GM21526 (cell line): Measurements from ENCODE around the gene APOL2.
"Not testable (repeated sequence)": the region's sequence is repeated elsewhere in the genome, so short reads cannot be mapped to it uniquely, and the experiment has no call there.

Experiments
- ATAC-seq: cut with Tn5 transposase; IDR thresholded peaks from one replicate; pipeline ENCODE4 v1.9.1; 2021; ENCODE audit warnings: moderate library complexity; ENCODE audit not compliant: unreplicated experiment, low FRiP score

APOL2 gene

GRCh38 chr22:36239401-36240171 lies at the start of gene APOL2:
Gene APOL2, minus strand, starts transcription at chr22:36239527. Its CDS starts 6,365 bp downstream, at chr22:36233162.
- peak; percentile 84 for ATAC-seq

DNA sequence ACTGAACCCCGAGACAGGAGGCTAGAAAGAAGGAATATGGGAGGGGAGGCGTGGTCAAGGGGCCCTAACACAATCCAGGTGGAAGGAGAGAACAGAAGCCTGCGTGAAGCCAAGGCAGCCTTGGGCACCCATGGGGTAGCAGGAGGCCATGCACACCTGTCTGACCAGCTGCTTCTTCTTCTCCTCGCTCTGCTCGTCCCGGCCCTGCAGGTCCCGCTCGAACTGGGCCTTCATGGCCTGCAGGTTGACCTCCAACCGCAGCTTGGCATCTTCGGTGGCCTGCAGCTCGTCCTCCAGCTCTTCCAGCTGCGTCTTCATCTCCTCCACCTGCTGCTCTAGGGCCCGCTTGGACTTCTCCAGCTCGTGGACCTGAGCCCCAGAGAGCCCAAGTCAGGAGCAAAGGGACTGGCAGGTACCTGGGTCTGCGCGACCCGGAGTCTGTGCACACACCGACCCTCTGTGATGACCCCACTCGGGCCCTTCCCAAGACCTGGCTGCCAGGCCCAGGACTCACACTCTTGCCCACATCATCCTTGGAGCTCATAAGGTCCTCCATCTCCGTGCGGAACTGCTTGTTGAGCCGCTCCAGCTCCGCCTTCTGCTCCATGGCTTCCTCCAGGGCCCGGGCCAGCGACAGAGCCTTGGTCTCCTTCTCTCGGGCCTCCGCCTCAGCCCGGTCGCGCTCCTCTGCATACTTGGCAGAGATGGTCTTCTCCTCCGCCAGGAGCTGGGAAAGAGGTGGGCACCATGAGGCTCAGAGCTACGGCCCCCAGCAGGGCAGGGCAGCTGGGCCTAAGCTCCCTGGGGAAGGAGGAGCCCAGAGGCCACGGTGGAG lies 49.5 kb upstream of the APOL2 start:
- ATAC-seq: no peak

DNA sequence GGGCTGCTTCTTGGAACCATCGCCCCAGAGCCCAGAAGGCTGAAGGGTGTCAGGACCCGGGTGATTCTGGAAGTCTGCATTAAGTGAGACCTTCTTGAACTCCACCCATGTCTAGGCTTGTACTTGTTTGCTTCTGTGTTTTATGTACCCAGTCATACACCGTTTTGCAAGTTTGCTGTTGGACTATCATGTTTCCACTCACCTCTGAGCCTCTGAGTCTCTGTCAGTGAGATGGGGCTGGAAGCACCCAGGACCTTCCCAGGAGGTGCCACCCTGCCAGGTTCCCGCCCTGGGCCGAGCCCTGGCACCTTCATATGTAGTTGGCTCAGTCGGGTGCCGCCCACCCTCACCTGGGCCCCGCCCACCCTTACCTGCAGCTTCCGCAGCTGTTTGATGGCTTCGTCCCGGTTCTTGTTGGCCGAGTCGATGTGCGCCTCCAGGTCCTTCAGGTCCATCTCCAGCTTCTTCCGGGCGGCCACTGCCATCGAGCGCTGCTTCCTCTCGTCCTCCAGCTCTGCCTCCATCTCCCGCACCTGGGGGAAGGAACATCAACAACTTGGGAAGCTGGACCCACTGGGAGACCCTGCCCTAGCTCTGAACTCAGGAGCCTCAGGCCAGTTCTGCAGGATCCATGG lies 48.7 kb upstream of the APOL2 start:
- ATAC-seq: no peak

DNA sequence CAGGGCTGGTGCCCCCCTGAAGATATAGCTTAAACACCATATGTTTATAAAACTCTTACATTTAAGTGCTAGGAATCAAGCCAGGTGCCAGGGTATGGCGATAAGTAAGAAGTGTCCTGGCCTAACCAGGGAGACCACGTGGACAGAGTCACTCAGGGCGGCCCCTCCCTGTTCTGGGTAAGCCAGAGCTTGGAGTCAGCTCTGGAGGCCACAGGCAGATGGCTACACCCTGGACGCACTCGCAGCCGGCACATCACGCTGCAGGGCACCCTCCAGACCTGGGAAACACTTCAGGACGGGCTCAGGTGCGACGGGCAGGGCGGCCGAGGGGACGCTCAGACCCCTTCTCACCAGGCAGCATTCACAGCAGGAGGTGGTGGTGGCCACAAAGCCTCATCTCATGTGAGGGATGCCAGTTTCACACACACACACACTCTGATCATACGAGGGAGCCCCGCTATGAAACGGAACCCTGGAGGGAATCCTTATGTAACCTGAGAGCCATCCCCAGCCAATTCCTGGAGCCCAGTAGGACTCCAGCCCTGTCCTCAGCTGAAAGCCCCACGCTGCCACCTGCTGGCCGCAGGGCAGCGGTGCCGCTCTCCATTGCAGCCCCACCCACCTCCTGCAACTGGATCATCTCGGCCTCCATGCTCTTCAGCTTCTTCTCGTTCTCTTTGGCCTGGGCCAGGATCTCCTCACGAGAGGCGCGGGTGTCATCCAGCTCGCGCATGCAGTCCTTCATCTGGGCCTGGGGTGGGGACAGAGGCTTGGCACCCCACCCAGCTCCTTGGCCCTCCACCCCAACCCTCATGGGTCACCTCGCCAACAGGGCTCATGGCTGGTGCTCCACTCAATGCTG lies 47.0 kb upstream of the APOL2 start:
- no peak for ATAC-seq

- no peak for ATAC-seq
Measured at GRCh38 chr22:36285545-36285944, 46.2 kb upstream of the APOL2 start.

DNA sequence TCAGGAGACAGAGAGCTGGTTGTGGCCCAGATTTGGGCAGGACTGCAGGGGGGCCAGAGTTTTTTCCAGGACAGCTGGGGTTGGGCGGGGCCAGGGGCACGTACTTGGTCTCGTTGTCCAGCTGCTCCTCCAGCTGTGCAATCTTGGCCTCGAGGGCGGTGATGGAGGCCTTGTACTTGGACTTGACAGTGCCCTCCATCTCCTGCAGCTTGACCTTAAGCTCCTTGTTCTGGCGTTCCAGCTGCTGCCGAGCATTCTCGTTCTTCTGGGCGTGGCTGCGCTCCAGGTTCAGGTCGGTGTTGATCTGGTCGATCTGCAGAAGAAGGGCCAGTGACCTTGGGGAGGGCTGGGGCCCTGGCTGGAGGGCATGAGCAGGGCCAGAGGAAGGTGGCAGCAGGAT lies 45.7 kb upstream of the APOL2 start:
- no peak for ATAC-seq

DNA sequence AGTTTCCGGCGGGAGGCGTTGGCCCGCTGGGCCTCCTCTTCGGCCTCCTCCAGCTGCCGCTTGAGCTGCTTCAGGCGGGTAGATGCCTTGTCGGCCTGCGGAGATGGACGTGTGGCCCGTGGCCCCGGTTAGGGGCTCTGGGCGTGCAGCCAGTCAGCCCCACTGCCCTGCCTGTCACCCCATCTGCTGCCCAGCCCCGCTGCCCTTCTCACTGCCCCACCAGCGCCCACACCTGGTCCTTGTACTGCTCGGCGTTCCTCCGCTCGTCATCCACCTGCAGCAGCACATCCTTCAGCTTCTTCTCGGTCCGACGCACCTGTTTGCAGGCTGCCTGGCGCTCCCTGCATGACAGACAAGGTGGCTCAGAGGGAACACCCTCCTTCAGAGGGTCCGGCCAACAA lies 44.8 kb upstream of the APOL2 start:
- no peak for ATAC-seq

- ATAC-seq: no peak
Measured at GRCh38 chr22:36282328-36282831, 43.1 kb upstream of the APOL2 start.

DNA sequence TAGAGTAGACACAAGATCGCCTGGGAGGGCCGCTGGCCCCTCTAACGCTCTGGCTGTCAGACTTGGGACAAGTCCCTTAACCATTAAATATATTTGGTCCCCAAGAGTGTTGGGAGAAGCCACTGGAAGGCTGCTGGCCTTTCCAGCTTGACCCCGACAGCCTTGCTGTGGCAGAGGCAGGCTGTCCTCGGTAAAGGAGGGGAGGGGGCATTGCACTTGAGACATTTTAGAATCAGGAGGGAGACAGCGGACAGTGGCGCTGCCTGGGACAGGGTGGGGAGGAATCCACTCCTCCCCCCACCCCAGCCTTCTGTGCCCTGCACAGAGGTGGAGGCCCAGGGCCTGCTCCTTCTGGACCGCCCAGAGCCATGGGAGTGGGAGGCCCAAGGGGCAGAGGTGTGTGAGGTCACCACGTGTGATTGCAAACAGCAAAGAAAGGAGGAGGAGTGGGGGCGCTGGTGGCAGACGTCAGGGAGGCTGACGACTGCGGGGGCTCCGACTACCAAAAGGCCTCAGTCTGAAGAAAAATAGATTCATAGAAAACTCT lies 42.5 kb upstream of the APOL2 start:
- ATAC-seq: no peak

GRCh38 chr22:36280379-36280778 lies 41.1 kb upstream of the APOL2 start:
- no peak for ATAC-seq

DNA sequence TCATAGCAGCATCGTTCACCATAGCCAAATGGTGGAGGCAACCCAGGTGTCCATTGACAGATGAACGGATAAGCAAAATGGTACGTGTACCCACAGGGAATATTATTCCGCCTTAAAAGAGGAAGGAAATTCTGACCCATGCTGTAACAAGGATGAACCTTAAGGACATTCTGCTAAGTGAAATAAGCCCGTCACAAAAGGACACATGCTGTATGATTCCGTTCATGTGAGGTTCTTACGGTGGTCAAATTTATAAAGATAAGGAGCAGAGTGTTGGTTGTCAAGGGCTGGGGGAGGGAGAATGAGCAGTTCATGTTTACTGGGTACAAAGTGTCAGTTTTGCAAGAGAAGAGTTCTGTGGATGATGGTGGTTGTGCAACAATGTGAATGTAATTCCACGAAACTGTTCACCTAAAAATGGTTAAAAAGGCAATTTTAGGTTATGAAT lies 39.9 kb upstream of the APOL2 start:
- ATAC-seq: no peak

- no peak for ATAC-seq
Measured at GRCh38 chr22:36277482-36278291, 38.4 kb upstream of the APOL2 start.

- no peak for ATAC-seq
Measured at GRCh38 chr22:36274531-36274930, 35.2 kb upstream of the APOL2 start.

DNA sequence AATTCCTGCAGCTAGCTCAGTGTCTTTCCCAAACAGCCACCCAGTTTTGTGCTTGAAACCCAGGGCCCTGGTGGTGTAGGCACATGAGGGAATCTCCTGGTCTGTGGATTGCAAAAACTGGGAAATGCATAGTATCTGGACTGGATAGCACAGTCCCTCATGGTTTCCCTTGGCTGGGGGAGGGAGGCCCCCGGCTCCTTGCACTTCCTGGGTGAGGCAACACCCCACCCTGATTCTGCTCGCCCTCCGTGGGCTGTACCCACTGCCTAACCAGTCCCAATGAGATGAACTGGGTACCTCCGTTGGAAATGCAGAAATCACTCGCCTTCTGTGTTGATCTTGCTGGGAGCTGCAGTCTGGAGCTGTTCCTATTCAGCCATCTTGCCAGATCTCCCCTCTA lies 32.6 kb upstream of the APOL2 start:
- ATAC-seq: not testable (repeated sequence)

- not testable (repeated sequence) for ATAC-seq
Measured at GRCh38 chr22:36271231-36271630, 31.9 kb upstream of the APOL2 start.

- ATAC-seq: no peak
Measured at GRCh38 chr22:36267896-36268485, 28.7 kb upstream of the APOL2 start.

- no peak for ATAC-seq
Measured at GRCh38 chr22:36267058-36267457, 27.7 kb upstream of the APOL2 start.

DNA sequence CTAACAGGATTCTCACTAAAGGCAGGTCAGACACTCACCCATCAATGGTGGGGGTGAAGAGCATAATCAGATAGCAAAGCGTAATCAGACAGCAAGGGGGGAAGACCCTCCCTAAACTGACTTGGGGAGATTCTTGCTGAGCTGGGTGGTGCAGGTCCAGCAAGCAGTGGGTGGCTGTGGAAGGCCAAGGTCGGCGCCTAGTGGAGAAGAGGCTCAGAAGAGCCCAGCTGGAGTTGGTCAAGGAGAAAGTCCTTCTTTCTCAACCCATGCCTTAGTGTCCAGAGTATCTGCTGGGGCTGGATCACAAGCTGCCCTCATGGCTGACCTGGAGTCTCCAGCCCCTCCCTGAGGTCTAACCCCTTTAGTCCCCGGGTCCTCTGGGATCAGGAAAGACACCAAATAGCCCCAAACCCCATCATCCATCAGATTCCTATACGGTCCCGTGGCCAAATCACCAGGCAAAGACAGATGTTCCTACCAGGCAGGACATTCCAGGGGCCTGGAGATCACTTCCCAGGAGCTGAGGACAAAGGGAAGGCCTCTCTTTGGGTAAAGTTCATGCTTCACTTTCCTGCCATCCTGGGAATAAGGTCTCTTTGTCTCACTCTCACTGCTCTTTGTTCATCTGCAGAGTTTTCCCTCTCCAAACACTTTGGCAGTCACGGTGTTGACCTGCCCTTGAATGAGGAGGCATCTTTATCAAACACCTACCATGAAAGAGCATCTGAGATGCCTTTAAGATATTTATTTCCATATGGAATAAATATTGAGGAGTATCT lies 24.7 kb upstream of the APOL2 start:
- ATAC-seq: not testable (repeated sequence)
